Naive thymus-derived CD4-positive, alpha-beta T cell (primary cell): ENCODE results near the gene SPOCK3. TPM values are rescaled to one million over a fixed set of nuclear protein-coding genes. Genes with fewer than 3 reads are reported as not detected.

Source experiments
- ATAC-seq: fragments of 150-1000 bp; cut with Tn5 transposase; 2 replicates; pipeline ENCODE4 v1.10.0; 2021; ENCODE audit warnings: mild to moderate bottlenecking, moderate library complexity
- CTCF ChIA-PET: fragments of 350-600 bp; sonication (Branson Sonifier 250); formaldehyde crosslinking; loops from one replicate; lab custom pipeline; 2021; ENCODE audit warnings: antibody characterized with exemption; lab: Charles Lee
- POLR2A ChIA-PET: fragments of 350-600 bp; sonication (Branson Sonifier 250); formaldehyde crosslinking; loops from one replicate; lab custom pipeline; 2021; ENCODE audit warnings: antibody characterized with exemption, inconsistent platforms; lab: Charles Lee
- DNase-seq, 9 donors: peaks; one replicate each; pipeline versions ENCODE4 v3.0.0 to v3.0.0-alpha.2; 2020 to 2022; ENCODE audit warnings: mixed read lengths in 1 of 9
- H3K27ac ChIP-seq: one replicate; pipeline ENCODE4 v1.7.0; 2013; ENCODE audit warnings: mild to moderate bottlenecking, low read depth, low read length, moderate library complexity
- H3K27me3 ChIP-seq, 2 donors: one replicate each; pipeline ENCODE4 v1.7.0; 2013; ENCODE audit warnings: low read length in 2 of 2, mild to moderate bottlenecking in 2 of 2, moderate library complexity in 2 of 2; ENCODE audit not compliant: control insufficient read depth in 2 of 2, insufficient read depth in 2 of 2
- H3K36me3 ChIP-seq, 3 experiments: 1 replicate in 2 of 3; 2 replicates in 1 of 3; pipeline ENCODE4 v1.7.0; 2013; ENCODE audit warnings: low read length in 3 of 3, mild to moderate bottlenecking in 3 of 3, moderate library complexity in 1 of 3; ENCODE audit not compliant: insufficient read depth in 3 of 3, control insufficient read depth in 2 of 3
- H3K4me1 ChIP-seq, 2 donors: one replicate each; pipeline ENCODE4 v1.7.0; 2013; ENCODE audit warnings: low read length in 2 of 2, mild to moderate bottlenecking in 2 of 2, moderate library complexity in 1 of 2; ENCODE audit not compliant: control insufficient read depth in 2 of 2, insufficient read depth in 2 of 2
- H3K4me3 ChIP-seq: 2 replicates; pipeline ENCODE4 v1.7.0; 2013; ENCODE audit warnings: mild to moderate bottlenecking, low read length
- H3K9me3 ChIP-seq, 3 experiments: 1 replicate in 2 of 3; 2 replicates in 1 of 3; pipeline ENCODE4 v1.7.0; 2013; ENCODE audit warnings: low read length in 3 of 3; ENCODE audit not compliant: control insufficient read depth in 2 of 3
- H3K27ac Mint-ChIP-seq, 9 donors: one replicate each; pipeline ENCODE4 v1.8.0; 2020 to 2022; ENCODE audit warnings: mixed read lengths in 9 of 9, mild to moderate bottlenecking in 8 of 9, moderate library complexity in 5 of 9, inconsistent platforms in 2 of 9
- H3K27me3 Mint-ChIP-seq, 5 donors: one replicate each; pipeline ENCODE4 v1.8.0; 2021 to 2022; ENCODE audit warnings: mixed read lengths in 5 of 5, mild to moderate bottlenecking in 1 of 5
- H3K36me3 Mint-ChIP-seq, 5 donors: one replicate each; pipeline ENCODE4 v1.8.0; 2020 to 2022; ENCODE audit warnings: mixed read lengths in 5 of 5, mild to moderate bottlenecking in 3 of 5, inconsistent platforms in 1 of 5
- H3K4me1 Mint-ChIP-seq, 7 donors: one replicate each; pipeline ENCODE4 v1.8.0; 2020 to 2022; ENCODE audit warnings: mixed read lengths in 7 of 7, mild to moderate bottlenecking in 3 of 7, inconsistent platforms in 1 of 7
- H3K4me3 Mint-ChIP-seq, 10 donors: one replicate each; pipeline ENCODE4 v1.8.0; 2020 to 2022; ENCODE audit warnings: mild to moderate bottlenecking in 10 of 10, mixed read lengths in 10 of 10, moderate library complexity in 6 of 10, inconsistent platforms in 2 of 10
- H3K9me3 Mint-ChIP-seq, 11 donors: one replicate each; pipeline ENCODE4 v1.8.0; 2020 to 2022; ENCODE audit warnings: mixed read lengths in 11 of 11, mild to moderate bottlenecking in 4 of 11, inconsistent platforms in 1 of 11, moderate library complexity in 1 of 11
- intact Hi-C, 2 donors: fragments of 100-400 bp; cut with micrococcal nuclease; formaldehyde crosslinking; loops; one replicate each; pipeline ENCODE4 v1.15.1; 2023
- polyA plus RNA-seq, 2 donors: library from polyadenylated mRNA; unstranded; fragments of 300-500 nt; fragmentation: Illumina TruSeq; gene quantifications; one replicate each; pipeline ENCODE4 v1.2.3, GENCODE V29; 2021
- total RNA-seq, 6 experiments: library from RNA in 5 of 6; stranded (reverse) in 5 of 6; gene quantifications; 1 replicate in 5 of 6; 2 replicates in 1 of 6; pipeline ENCODE4 v1.2.3 and lab custom pipeline; 2021 to 2026

SPOCK3 gene
- total and polyA plus RNA-seq, 7 experiments from 2014 or later = 0.54 TPM; not detected in 6

DNA sequence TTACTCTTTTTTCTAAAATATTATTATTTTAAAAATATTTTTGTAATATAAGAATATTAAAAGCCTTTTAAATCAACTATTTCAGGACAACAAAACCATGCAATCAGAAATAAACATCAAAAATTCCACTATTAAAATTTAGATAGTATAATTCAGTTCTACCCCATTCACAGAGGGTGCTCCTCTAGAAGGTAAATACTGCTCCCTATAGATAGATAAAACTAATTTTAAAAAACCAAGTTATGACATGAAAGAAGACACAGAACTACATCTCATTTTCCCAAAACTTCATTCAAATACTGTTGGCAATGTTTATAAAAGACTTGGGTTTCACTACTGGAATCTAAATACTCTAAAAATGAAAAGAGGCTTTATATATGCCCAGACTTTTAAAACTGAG lies 219.3 kb downstream of the SPOCK3 start:
- H3K27ac Mint-ChIP-seq = no peak overlapping the region
- no peaks in the 10 kb centered on the region for H3K9me3 Mint-ChIP-seq
- no peak overlapping the region for H3K4me3 Mint-ChIP-seq
- Histone ChIP-seq H3K27me3 (no peaks in the 10 kb centered on the region), H3K9me3 (no peaks in the 10 kb centered on the region), H3K27ac (no peak overlapping the region), H3K4me3 (no peak overlapping the region), H3K36me3 (no peaks in the 10 kb centered on the region), H3K4me1 (no peaks in the 10 kb centered on the region)
- intact Hi-C loops = loop anchor here in 1 of 2 donors (5.0 kb wide), 1 partner anchor 848 kb away; no protein-coding TSS in a partner anchor
- ChIA-PET CTCF (no interaction called here), POLR2A (no interaction called here)
- no peaks in the 10 kb centered on the region for H3K36me3 Mint-ChIP-seq
- ATAC-seq (no peak), DNase-seq (no peak)
- H3K4me1 Mint-ChIP-seq = no peaks in the 10 kb centered on the region
- H3K27me3 Mint-ChIP-seq = no peaks in the 10 kb centered on the region

DNA sequence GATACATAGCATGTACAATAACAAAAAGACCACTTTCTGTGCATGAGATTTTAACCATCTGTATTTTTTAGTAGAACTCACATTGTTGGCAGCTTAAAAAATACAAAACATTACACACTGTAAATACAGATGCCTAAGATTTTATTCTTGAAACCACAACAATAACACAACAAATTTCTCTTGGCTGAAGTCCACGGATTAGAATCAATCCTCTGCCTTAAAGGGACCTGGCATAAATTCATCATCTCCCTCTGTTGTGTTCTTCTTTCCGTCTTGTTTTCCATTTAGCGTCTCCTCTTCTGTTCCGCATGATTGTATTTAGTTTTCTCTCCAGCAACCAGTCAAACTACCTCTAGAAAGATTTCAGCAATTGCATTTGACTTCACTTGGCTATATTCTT lies 231.0 kb downstream of the SPOCK3 start:
- no peaks in the 10 kb centered on the region for H3K36me3 Mint-ChIP-seq
- H3K4me1 ChIP-seq = no peaks in the 10 kb centered on the region
- H3K36me3 ChIP-seq = no peaks in the 10 kb centered on the region
- no peak overlapping the region for H3K27ac ChIP-seq
- H3K27me3 Mint-ChIP-seq = no peaks in the 10 kb centered on the region
- no peak overlapping the region for H3K4me3 ChIP-seq
- H3K4me3 Mint-ChIP-seq = no peak overlapping the region
- no peaks in the 10 kb centered on the region for H3K4me1 Mint-ChIP-seq
- no peak overlapping the region for H3K27ac Mint-ChIP-seq
- H3K9me3 ChIP-seq = no peaks in the 10 kb centered on the region
- CTCF ChIA-PET = no interaction called here
- peaks cover 0 to 7% (median 0%) of the 10 kb centered on the region in 11 donors for H3K9me3 Mint-ChIP-seq
- no peaks in the 10 kb centered on the region for H3K27me3 ChIP-seq
- ATAC-seq = no peak
- POLR2A ChIA-PET = no interaction called here
- intact Hi-C loops = no loop called here
- no peak for DNase-seq

DNA sequence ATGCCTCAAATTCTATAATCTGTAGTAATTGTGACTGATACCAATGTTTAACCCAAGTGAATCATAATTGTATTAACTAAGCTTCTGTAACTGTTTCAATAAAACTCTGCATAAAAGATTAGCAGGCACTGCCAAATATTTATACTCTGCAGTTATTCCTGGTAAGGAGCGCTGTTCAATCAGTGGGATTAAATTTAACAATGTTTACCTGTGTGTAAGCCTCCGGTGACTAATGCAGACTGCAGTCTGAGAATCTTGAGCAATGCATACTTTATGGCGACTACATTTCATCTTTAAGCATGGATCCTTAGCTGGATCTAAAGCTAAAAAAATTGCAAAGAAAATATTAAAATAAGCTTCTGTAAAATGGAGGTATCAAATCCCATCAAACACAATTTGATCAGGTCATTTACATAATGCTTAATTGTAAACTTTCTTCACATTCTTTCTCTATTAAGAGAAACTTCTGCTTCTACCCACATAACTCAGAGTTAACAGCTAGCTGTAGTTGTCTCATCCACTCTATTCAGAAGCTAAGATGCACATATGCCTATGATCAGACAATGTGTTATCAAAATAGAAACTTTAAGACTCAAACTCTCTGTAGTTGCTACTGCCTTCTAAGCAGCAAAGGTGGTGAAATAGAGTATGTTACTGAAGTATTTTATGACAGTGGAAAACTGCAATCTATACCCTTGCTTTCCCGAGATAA lies 234.0 kb downstream of the SPOCK3 start:
- no peak for ATAC-seq
- CTCF ChIA-PET = interaction anchor here (0.6 kb wide), 2 partner anchors 431 to 1826 kb away, joined by 3 read pairs; no protein-coding TSS in a partner anchor
- H3K4me1 Mint-ChIP-seq = no peaks in the 10 kb centered on the region
- no peak for DNase-seq
- Histone ChIP-seq H3K4me1 (no peaks in the 10 kb centered on the region), H3K27ac (no peak overlapping the region), H3K36me3 (no peaks in the 10 kb centered on the region), H3K4me3 (no peak overlapping the region), H3K9me3 (no peaks in the 10 kb centered on the region), H3K27me3 (no peaks in the 10 kb centered on the region)
- H3K4me3 Mint-ChIP-seq = no peak overlapping the region
- intact Hi-C loops = no loop called here
- no peaks in the 10 kb centered on the region for H3K36me3 Mint-ChIP-seq
- POLR2A ChIA-PET = no interaction called here
- H3K27me3 Mint-ChIP-seq = no peaks in the 10 kb centered on the region
- no peak overlapping the region for H3K27ac Mint-ChIP-seq
- H3K9me3 Mint-ChIP-seq = peaks cover 0 to 4% (median 0%) of the 10 kb centered on the region in 11 donors

DNA sequence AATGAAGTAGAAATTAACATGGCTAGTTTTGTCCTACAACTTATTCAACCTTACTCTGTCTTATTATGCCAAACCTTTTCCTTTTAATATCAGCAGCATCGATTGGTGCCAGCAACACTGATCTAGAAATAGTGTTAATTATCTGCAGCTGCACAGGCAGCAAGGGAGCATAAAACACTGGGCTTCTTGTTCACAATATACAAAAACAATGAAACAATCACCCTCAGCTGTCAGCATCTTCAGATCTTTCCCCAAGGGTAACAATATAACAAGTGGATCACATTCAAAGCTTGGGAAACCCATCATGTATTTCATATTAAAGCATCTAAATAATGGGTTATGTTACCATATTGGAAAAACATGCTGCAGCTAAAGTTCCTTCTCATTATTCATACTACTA lies 238.1 kb downstream of the SPOCK3 start:
- H3K36me3 ChIP-seq = no peaks in the 10 kb centered on the region
- Mint-ChIP-seq H3K9me3 (peaks cover 0 to 2% (median 0%) of the 10 kb centered on the region in 11 donors), H3K27me3 (no peaks in the 10 kb centered on the region), H3K27ac (no peak overlapping the region), H3K4me3 (no peak overlapping the region), H3K4me1 (no peaks in the 10 kb centered on the region), H3K36me3 (no peaks in the 10 kb centered on the region)
- H3K4me3 ChIP-seq = no peak overlapping the region
- H3K27me3 ChIP-seq = no peaks in the 10 kb centered on the region
- ATAC-seq = no peak
- intact Hi-C loops = no loop called here
- ChIA-PET CTCF (no interaction called here), POLR2A (no interaction called here)
- no peak for DNase-seq
- H3K27ac ChIP-seq = no peak overlapping the region
- H3K4me1 ChIP-seq = no peaks in the 10 kb centered on the region
- no peaks in the 10 kb centered on the region for H3K9me3 ChIP-seq

DNA sequence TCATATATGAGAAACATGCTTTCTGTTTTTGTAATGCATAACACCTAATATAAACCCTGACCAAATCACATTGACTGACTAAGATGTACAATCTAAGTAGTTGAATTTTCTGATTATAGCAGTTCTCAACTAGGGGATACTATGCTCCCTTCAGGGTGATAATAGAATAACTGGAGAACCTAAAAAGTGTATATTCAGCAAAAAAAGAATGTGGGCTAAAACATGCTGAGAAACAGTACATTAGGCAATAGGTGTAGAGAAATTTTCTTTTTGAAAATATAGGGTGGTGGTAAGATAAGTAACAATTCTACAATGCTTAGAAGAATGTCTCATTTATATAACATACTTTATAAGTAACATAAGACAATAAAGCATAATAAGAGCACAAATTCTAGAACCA lies 239.6 kb downstream of the SPOCK3 start:
- no peak overlapping the region for H3K4me3 Mint-ChIP-seq
- H3K9me3 Mint-ChIP-seq = peaks cover 0 to 2% (median 0%) of the 10 kb centered on the region in 11 donors
- ChIA-PET CTCF (no interaction called here), POLR2A (no interaction called here)
- intact Hi-C loops = no loop called here
- no peak overlapping the region for H3K4me3 ChIP-seq
- no peaks in the 10 kb centered on the region for H3K36me3 Mint-ChIP-seq
- H3K36me3 ChIP-seq = no peaks in the 10 kb centered on the region
- no peak overlapping the region for H3K27ac Mint-ChIP-seq
- no peaks in the 10 kb centered on the region for H3K4me1 ChIP-seq
- DNase-seq = no peak
- H3K27me3 Mint-ChIP-seq = no peaks in the 10 kb centered on the region
- H3K27me3 ChIP-seq = no peaks in the 10 kb centered on the region
- ATAC-seq = no peak
- H3K27ac ChIP-seq = no peak overlapping the region
- H3K4me1 Mint-ChIP-seq = no peaks in the 10 kb centered on the region
- no peaks in the 10 kb centered on the region for H3K9me3 ChIP-seq

DNA sequence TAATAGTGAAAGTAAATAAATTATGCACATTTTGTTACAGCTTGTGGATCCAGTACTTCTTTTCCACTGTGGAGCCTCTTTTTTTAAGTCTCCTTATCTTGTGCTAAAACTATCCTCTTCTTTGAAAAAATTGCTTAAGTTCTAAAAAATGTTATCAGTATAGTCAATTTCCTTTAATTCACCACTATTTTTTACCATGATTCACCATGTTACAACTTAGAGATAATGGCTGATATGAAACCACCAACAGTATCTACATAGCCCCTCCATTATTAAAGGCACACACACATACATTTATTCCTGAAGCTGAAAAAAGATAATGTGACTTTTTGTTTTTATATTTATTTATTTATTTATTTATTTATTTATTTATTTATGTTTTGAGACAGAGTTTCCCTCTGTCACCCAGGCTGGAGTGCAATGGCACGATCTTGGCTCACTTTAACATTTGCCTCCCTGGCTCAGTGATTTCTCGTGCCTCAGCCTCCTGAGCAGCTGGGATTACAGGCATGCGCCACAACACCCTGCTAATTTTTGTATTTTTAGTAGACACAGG lies 243.2 kb downstream of the SPOCK3 start:
- Histone ChIP-seq H3K36me3 (no peaks in the 10 kb centered on the region), H3K27ac (no peak overlapping the region), H3K9me3 (no peaks in the 10 kb centered on the region), H3K27me3 (no peaks in the 10 kb centered on the region), H3K4me3 (no peak overlapping the region), H3K4me1 (no peaks in the 10 kb centered on the region)
- Mint-ChIP-seq H3K4me3 (no peak overlapping the region), H3K27ac (no peak overlapping the region), H3K4me1 (no peaks in the 10 kb centered on the region), H3K9me3 (peaks cover 0 to 11% (median 0%) of the 10 kb centered on the region in 11 donors), H3K27me3 (no peaks in the 10 kb centered on the region), H3K36me3 (no peaks in the 10 kb centered on the region)
- ATAC-seq (no peak), DNase-seq (no peak)
- CTCF ChIA-PET = no interaction called here
- POLR2A ChIA-PET = no interaction called here
- intact Hi-C loops = no loop called here

DNA sequence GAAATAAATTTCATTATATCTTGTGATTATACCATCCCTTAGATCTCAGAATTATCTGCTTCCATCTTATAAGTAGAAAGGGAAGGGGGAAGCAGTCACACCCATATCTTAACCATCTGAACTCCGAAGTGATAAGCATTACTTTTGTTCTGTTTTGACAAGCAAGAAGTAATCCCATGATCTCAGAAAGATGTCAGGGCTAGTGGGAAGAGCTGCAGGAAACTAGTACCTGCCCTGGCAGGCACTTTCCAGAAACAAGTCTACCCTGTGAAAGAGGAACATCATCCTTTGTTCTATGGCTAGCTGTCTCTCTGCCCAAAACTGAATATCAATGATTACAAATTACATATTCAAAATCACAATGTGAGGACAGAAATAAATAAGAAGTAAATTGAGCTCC lies 244.4 kb downstream of the SPOCK3 start:
- Histone ChIP-seq H3K9me3 (no peaks in the 10 kb centered on the region), H3K4me1 (no peaks in the 10 kb centered on the region), H3K27me3 (no peaks in the 10 kb centered on the region), H3K4me3 (no peak overlapping the region), H3K27ac (no peak overlapping the region), H3K36me3 (no peaks in the 10 kb centered on the region)
- Mint-ChIP-seq H3K4me3 (no peak overlapping the region), H3K27ac (no peak overlapping the region), H3K9me3 (peaks cover 0 to 11% (median 0%) of the 10 kb centered on the region in 11 donors), H3K36me3 (no peaks in the 10 kb centered on the region), H3K4me1 (no peaks in the 10 kb centered on the region), H3K27me3 (no peaks in the 10 kb centered on the region)
- ChIA-PET CTCF (interaction anchor here (0.6 kb wide), 1 partner anchor 8 kb away, joined by 3 read pairs; no protein-coding TSS in a partner anchor), POLR2A (no interaction called here)
- ATAC-seq = no peak
- intact Hi-C loops = no loop called here
- DNase-seq = no peak
